ENCODE results near the gene CACUL1. TPM values are rescaled to one million over a fixed set of nuclear protein-coding genes. Genes with fewer than 3 reads are reported as not detected.

The CACUL1 gene
- polyA plus RNA-seq, 1 experiment: 7.3 TPM

DNA sequence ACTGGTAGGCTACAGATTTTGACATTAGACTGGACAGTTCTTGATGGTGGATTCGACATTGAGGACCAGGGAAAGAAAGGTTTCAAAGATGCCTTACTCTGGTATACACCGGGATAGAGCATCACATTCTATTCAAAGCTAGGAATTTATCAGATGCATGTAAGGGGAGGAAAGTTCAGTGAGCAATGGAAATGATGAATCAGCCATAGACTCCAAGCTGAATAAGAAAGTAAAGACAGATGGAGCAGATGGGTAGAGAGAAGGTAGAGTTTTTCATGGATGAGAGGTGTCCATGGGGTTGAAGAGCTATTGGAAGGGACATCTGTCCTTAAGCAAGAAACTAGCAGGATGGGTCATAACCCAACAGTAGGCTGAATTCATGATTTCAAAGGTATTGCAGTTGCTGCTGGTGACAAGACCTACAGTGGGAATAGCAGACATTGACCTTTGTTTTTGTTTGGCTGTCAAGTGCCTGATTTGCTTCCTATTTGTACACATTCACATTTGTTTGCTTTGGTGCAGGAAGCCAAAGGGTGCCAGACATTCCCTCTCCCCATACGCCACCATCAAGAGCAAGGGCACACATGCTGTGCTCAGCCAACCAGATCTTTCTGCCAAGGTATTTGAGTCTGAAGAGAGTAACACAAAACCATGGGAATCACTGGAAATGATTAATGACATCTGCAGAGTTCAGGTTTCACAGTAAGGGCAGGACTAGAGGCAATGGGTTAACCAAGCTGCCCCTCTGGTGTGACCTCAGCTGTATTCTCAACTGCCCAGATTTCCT is 8.6 kb upstream of the CACUL1 start:
- CTCF ChIA-PET: no interaction called here
- H3K4me3 ChIP-seq (ENCODE audit: low read depth, low read length): no peak overlapping the region
- TF ChIP-seq, protein P1, sequence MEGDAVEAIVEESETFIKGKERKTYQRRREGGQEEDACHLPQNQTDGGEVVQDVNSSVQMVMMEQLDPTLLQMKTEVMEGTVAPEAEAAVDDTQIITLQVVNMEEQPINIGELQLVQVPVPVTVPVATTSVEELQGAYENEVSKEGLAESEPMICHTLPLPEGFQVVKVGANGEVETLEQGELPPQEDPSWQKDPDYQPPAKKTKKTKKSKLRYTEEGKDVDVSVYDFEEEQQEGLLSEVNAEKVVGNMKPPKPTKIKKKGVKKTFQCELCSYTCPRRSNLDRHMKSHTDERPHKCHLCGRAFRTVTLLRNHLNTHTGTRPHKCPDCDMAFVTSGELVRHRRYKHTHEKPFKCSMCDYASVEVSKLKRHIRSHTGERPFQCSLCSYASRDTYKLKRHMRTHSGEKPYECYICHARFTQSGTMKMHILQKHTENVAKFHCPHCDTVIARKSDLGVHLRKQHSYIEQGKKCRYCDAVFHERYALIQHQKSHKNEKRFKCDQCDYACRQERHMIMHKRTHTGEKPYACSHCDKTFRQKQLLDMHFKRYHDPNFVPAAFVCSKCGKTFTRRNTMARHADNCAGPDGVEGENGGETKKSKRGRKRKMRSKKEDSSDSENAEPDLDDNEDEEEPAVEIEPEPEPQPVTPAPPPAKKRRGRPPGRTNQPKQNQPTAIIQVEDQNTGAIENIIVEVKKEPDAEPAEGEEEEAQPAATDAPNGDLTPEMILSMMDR (IDR thresholded peaks at IDR 0.05; ENCODE audit: insufficient read depth, low read depth, low read length): no peak
- no peak for DNase-seq (ENCODE audit: low read depth)
- POLR2A ChIA-PET: no interaction called here
- peaks cover 3% of the 10 kb centered on the region; the same call in 1 of the 2 replicates for H3K27me3 ChIP-seq (ENCODE audit: control insufficient read depth, insufficient read depth, low read length)
- H3K36me3 ChIP-seq (ENCODE audit: control insufficient read depth, insufficient read depth, low read length): no peaks in the 10 kb centered on the region

DNA sequence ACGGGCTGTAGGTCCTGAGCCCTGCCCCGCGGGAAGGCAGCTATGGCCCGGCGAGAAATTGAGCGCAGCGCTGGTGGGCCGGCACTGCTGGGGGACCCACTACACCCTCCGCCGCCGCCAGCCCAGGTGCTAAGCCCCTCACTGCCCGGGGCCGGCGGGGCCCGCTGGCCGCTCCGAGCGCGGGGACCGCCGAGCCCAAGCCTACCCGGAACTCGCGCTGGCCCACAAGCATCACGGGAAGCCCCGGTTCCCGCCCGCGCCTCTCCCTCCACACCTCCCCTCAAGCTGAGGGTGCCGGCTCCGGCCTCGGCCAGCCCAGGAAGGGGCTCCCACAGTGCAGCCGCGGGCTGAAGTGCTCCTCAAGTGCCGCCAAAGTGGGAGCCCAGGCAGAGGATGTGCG is 5.5 kb upstream of the CACUL1 start:
- H3K27me3 ChIP-seq (ENCODE audit: control insufficient read depth, insufficient read depth, low read length): peaks cover 3% of the 10 kb centered on the region; the same call in 1 of the 2 replicates
- H3K4me3 ChIP-seq (ENCODE audit: low read depth, low read length): no peak overlapping the region
- DNase-seq (ENCODE audit: low read depth): no peak
- ChIA-PET CTCF (no interaction called here), POLR2A (no interaction called here)
- TF ChIP-seq, protein P1 (IDR thresholded peaks at IDR 0.05; ENCODE audit: insufficient read depth, low read depth, low read length): no peak
- no peaks in the 10 kb centered on the region for H3K36me3 ChIP-seq (ENCODE audit: control insufficient read depth, insufficient read depth, low read length)

DNA sequence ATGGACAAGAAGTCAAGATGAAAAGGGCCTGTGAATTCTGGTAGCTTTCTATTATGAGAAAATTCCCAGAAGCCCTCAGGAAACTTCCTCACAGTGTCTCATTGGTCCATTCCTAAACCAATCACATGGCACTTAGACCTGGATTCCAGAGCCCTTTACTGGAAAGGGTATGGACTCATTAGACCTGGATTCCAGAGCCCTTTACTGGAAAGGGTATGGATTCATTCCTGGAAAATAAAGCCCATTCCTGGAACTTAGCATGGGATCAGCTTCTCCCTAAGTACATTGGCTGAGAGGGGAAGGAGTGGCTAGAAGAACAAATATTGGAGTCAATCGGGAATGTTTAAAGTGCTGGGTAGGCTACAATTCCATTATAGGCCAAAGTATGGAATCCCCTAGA is 3.7 kb upstream of the CACUL1 start:
- POLR2A ChIA-PET: no interaction called here
- no peak overlapping the region for H3K4me3 ChIP-seq (ENCODE audit: low read depth, low read length)
- CTCF ChIA-PET: no interaction called here
- H3K27me3 ChIP-seq (ENCODE audit: control insufficient read depth, insufficient read depth, low read length): peaks cover 2% of the 10 kb centered on the region; the same call in 1 of the 2 replicates
- DNase-seq (ENCODE audit: low read depth): no peak
- TF ChIP-seq, protein P1 (IDR thresholded peaks at IDR 0.05; ENCODE audit: insufficient read depth, low read depth, low read length): no peak
- no peaks in the 10 kb centered on the region for H3K36me3 ChIP-seq (ENCODE audit: control insufficient read depth, insufficient read depth, low read length)

DNA sequence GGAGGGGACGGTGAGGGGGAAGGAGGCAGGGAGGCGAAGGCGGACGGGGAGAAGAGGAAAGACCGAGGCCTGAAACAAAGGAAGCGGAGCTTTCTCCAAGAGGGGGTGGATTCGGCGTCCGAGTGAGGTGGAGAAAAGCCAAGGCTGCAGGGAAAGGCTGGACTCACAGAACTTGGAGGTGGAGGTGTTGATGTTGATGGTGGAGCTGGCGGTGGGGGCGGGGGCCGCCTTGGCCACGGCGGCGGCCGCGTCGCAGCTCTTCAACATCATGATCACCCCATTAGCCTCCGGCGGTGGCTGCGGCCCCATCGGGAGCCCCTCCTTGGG is 578 bp downstream of the CACUL1 start:
- TF ChIP-seq, protein P1 (IDR thresholded peaks at IDR 0.05; ENCODE audit: insufficient read depth, low read depth, low read length): no peak
- Histone ChIP-seq H3K27me3 (ENCODE audit: control insufficient read depth, insufficient read depth, low read length) (no peaks in the 10 kb centered on the region), H3K4me3 (ENCODE audit: low read depth, low read length) (peak overlapping the region; percentile 91), H3K36me3 (ENCODE audit: control insufficient read depth, insufficient read depth, low read length) (no peaks in the 10 kb centered on the region)
- POLR2A ChIA-PET: no interaction called here
- CTCF ChIA-PET: interaction anchor here (1.1 to 1.8 kb wide), 3 partner anchors 18 to 186 kb away, joined by 3 to 5 read pairs (median 3); no protein-coding TSS in a partner anchor
- no peak for DNase-seq (ENCODE audit: low read depth)

DNA sequence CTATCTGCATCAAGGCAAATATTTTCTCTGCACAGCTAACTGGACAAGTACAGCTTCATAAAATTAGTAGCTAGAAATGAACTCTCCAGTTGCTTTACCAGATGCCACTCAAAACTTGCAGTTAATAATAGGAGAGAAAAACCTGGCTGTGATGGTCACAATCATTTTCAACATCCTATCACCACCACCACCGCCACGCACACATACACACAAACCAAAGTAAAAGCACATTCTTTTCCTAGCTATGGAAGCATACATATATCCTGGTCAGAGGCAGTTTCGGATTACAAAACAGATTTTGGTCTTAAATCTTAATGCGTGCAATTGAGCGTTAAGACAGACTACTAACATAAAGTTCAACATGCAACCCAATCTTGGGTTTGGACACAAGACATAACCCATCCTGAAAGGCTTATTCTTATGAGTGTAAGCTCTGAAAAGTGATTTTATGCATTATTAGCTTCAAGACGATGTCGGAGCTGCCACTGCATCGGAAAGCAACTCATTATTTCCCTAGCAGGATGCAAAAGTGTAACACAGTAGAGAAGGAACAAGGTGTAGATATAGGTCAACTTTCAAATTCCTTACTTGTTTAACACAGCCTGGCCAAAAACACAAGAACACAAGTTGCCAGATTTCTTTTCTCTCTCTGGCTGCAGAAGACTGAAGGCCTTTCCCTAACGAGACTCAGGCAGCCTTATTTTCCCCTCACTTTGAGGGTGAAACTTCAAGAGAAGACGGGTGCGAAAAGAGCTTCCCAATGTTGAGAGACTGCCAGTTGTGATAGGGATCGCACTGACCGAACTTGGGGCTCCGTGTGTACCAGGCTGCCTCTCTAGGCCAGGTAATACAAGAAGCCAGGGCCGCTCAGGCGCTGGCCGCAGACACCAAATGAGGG is 1.2 kb downstream of the CACUL1 start:
- TF ChIP-seq, protein P1 (IDR thresholded peaks at IDR 0.05; ENCODE audit: insufficient read depth, low read depth, low read length): no peak
- POLR2A ChIA-PET: no interaction called here
- Histone ChIP-seq H3K27me3 (ENCODE audit: control insufficient read depth, insufficient read depth, low read length) (no peaks in the 10 kb centered on the region), H3K4me3 (ENCODE audit: low read depth, low read length) (peak overlapping the region; percentile 91), H3K36me3 (ENCODE audit: control insufficient read depth, insufficient read depth, low read length) (no peaks in the 10 kb centered on the region)
- DNase-seq (ENCODE audit: low read depth): no peak
- CTCF ChIA-PET: interaction anchor here (1.5 to 1.8 kb wide), 2 partner anchors 61 to 185 kb away, joined by 3 to 5 read pairs; no protein-coding TSS in a partner anchor
